Measurements from ENCODE around the gene STPG4.
A peak's percentile ranks its signal among the peaks of the same experiment; 100 is the strongest.
"Not testable (repeated sequence)": the region's sequence is repeated elsewhere in the genome, so short reads cannot be mapped to it uniquely, and the experiment has no call there.

The STPG4 gene

DNA sequence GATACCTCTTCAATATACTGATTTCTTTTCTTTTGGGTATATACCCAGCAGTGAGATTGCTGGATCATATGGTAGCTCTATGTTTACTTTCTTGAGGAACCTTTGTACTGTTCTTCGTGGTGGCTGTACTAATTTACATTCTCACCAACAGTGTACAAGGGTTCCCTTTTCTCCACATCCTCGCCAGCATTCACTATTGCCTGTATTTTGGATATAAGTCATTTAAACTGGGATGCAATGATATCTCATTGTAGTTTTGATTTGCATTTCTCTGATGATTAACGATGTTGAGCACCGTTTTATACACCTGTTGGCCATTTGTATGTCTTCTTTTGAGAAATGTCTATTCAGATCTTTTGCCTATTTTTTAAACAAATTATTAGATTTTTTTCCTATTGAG lies 30.4 kb downstream of the STPG4 start:
- not testable (repeated sequence) for DNase-seq

DNA sequence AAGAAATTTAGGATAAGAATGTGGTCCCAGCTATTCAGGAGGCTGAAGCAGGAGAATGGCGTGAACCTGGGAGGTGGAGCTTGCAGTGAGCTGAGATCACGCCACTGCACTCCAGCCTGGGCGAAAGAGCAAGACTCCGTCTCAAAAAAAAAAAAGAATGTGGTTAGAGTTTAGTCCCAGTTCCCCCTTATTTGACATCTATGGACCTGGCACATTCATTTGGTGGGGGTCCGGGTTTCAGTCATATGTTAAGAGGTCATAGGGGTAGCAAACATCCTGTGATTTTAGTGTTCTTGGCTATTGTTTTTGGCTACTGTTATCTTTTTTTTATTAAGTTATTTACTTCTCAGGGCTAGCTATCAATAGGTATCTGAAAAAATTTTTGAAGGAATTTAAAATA lies 34.7 kb downstream of the STPG4 start:
- not testable (repeated sequence) for DNase-seq

DNA sequence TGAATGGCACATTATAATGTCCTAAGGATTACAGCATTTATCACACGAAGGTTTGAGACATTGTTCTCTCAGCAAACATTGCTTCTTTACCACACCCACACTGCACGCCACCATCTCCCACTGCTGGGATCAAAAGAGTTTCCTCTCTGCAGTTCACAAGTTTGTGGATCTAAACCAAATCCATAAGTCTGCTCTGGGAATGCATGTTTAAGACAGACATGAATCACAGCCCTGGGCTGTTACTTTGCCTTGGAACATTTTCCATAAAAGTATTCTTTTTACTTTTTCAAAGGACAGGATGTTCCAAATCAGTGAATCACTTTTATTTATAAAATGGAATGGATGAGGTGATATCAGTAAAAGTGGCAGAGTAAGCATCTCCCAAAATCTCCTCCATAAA lies 36.1 kb downstream of the STPG4 start:
- DNase-seq: peak; percentile 90

DNA sequence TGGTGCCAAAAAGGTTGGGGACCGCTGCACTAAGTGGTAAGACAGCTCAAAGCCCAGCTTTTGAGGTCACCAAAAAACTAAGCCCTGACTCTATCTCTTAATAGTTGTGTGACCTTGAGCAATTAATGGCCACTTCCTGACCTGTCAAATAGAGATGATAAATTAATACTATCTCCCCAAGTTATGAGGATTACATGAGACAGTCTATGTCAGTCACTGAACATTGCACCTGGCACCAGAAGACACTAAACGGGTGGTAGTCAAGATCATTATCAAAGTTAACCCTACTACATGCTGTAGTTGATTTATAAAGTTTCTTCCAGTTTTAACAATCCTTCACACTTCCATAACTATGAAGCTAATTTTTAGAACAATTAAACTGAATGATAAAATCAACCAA lies 36.5 kb downstream of the STPG4 start:
- DNase-seq: peak; percentile 9

DNA sequence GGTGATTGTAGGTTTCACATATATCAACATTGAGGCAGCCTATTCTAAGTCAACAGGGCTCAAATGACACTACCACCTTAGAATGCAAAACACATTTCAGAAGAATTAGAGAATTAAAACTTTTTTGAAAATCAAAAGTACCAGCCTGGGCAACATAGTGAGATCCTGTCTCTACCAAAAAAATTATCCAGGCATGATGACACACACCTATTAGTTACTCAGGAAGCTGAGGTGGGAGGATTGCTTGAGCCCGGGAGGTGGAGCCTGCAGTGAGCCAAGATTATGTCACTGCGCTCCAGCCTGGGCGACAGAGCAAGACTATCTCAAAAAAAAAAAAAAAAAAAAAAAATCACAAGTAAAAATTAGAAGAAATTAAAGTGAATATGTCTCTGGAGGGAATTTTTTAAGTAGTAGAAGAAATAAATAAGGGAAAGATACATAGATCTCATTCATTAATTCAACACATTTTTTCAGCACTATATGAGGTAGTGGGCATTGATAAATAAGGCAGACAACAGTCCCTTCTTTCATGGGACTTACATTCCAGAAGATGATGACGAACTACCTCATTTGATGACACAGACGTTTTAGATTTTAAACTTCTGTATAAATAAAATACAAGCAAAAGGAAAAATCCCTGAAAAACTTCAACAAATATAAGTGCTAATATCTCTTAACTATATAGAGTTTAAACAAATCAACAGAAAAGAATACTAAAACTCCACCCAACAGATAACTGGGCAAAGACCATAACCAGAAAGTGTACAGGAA lies 42.3 kb downstream of the STPG4 start:
- no peak for DNase-seq

DNA sequence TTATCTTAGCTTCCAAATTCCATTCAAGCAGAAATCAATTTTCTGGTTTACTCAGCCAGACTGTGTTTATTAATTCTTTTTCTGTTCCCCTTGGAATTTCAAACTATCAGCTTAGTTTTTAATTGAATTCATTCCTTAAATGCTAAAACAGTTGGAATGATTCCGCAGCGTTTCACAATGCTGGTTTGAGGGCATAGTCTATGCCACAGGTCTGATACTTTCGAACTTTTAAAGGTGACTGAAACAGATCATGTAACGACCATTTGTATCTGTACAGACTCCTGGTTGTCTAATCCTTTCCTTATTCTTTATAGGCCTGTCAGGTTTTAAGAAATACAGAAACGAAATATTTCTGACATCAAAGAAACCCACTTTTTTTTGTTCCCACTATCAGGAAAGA lies 45.4 kb downstream of the STPG4 start:
- no peak for DNase-seq

DNA sequence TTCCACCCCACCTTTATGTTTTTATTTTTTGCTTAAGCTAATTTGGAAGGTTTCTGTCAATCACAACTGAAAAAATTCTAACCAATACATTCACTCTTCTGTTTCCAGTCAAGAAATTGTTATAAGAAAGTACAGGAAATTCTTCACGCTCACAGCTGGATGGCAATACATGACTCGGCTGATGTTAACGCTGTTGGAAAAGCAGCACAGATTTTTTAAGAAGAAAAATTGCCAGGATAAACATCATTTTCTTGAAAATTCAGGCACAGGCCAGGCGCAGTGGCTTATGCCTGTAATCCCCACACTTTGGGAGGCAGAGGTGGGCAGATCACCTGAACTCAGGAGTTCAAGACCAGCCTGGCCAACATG lies 46.1 kb downstream of the STPG4 start:
- DNase-seq: no peak

DNA sequence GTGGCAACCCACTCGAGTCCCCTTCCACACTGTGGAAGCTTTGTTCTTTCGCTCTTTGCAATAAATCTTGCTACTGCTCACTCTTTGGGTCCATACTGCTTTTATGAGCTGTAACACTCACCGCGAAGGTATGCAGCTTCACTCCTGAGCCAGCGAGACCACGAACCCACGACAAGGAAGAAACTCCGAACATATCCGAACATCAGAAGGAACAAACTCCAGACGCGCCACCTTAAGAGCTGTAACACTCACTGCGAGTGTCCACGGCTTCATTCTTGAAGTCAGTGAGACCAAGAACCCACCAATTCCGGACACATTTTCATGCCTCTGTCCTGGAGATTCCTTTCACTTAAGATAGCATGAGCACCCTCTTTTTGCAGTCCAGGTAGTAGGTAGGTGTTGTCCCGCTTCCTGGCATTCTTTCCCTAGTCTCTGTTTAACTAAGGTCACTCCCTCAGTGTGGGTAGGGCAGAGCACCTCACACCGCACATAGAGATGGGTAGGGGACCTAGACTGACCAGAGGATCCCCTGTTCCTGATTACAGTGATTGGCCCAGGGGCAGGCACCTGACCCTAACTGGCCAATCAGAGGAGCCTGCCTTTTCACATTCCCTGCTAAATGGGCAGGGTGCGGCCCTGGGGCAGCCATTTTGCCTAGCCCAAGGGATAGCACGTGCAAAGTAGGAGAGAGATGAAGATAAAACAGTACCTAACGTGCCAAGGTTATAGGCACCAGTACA lies 46.7 kb downstream of the STPG4 start:
- DNase-seq: not testable (repeated sequence)

DNA sequence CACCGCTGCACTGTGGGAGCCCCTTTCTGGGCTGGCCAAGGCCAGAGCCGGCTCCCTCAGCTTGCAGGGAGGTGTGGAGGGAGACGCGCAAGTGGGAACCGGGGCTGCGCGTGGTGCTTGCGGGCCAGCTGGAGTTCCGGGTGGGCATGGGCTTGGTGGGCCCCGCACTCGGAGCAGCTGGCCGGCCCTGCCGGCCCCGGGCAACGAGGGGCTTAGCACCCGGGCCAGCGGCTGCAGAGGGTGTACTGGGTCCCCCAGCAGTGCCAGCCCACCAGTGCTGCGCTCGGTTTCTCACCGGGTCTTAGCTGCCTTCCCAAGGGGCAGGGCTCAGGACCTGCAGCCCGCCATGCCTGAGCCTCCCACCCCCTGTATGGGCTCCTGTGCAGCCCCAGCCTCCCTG lies 47.9 kb downstream of the STPG4 start:
- not testable (repeated sequence) for DNase-seq

DNA sequence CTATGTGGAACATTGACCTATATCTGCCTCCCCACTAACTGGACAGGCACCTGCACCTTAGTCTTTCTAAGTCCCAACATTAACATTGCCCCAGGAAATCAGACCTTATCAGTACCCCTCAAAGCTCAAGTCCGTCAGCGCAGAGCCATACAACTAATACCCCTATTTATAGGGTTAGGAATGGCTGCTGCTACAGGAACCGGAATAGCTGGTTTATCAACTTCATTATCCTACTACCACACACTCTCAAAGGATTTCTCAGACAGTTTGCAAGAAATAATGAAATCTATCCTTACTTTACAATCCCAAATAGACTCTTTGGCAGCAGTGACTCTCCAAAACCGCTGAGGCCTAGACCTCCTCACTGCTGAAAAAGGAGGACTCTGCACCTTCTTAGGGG lies 48.9 kb downstream of the STPG4 start:
- DNase-seq: not testable (repeated sequence)

DNA sequence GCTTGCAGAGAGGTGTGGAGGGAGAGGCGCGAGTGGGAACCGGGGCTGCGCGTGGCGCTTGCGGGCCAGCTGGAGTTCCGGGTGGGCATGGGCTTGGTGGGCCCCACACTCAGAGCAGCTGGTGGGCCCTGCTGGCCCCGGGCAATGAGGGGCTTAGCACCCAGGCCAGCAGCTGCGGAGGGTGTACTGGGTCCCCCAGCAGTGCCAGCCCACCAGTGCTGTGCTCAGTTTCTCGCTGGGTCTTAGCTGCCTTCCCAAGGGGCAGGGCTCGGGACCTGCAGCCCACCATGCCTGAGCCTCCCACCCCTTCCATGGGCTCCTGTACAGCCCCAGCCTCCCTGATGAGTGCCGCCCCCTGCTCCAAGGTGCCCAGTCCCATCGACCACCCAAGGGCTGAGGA lies 55.4 kb downstream of the STPG4 start:
- not testable (repeated sequence) for DNase-seq

DNA sequence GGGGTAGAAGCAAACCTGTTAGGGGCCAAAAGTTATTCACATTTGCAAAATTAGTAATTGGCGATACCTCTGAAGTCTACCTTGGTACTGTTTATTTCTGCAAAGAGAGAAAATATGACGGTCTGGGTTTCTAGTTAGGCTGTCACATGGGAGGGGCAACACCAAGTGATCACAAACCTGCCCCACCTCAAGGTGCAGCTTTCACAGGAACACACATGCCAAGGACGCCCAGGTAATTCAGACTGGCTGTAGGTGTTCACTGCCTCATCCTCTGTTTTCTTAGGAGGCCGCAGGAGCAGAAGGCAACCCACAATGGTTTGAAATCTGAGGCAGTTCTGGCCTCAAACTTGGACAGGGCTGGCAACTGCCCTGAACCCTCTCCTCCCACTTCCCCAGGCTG lies 56.2 kb downstream of the STPG4 start:
- no peak for DNase-seq

DNA sequence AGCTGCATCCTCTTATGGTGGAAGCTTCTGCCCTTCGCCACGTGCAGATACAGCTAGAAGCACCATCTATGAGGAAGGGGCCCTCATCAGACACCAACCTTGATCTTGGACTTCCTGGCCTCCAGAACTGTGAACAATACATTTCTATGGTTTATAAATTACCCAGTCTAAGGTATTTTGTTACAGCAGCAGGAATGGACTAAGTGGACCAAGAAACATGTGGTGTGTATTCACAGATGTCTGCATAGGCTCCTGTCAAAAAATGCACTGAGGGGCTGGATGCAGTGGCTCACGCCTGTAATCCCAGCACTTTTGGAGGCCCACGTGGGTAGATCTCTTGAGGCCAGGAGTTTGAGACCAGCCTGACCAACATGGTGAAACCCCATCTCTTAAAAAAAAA lies 57.5 kb downstream of the STPG4 start:
- no peak for DNase-seq

DNA sequence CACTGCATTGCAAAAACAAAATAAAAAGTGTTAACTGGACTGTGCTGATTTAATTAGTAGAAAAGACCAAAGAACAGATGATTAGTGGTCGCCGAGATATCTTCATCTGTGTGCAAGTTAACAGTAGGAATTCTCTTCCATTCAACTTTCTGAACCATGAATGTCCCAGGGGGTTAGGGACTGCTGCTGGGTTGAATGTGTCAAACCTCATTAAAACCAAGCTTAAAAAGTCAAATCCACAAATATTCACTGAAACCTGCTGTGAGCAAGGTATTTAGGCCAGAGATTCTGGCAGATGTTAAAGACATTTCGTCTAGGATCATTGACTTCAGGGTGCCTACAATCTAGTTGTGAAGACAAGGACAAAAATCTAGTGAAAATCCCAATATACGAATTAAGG lies 58.7 kb downstream of the STPG4 start:
- DNase-seq: no peak

DNA sequence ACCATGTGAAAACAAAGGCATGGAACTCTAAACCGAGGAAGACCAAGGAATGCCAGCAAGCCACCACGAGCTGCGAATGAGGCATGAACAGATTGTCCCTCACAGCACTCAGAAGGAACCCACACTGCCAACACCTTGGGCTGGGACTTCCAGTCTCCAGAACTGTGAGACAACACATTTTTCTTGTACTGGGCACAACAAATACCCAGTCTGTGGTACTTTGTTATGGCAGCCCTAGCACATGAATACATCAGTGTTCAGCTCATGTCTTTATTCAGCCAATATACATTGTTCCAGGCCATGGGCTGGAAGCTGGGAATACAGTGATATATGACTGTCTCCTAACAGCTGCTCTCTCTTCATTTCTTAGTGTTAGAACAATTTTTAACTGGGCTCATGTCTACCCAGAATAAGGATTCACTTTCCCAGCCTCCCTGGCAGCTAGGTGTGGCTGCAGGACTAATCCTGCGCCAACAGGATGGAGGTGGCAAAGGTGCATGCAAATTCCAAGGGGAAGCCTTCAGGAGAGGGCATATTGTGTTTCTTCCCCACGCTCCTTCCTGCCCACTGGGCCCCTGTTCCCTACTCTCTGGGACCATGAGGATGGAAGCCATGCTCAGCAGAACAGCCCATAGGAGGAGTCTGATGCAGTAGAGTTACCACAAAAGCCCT lies 59.6 kb downstream of the STPG4 start:
- no peak for DNase-seq

DNA sequence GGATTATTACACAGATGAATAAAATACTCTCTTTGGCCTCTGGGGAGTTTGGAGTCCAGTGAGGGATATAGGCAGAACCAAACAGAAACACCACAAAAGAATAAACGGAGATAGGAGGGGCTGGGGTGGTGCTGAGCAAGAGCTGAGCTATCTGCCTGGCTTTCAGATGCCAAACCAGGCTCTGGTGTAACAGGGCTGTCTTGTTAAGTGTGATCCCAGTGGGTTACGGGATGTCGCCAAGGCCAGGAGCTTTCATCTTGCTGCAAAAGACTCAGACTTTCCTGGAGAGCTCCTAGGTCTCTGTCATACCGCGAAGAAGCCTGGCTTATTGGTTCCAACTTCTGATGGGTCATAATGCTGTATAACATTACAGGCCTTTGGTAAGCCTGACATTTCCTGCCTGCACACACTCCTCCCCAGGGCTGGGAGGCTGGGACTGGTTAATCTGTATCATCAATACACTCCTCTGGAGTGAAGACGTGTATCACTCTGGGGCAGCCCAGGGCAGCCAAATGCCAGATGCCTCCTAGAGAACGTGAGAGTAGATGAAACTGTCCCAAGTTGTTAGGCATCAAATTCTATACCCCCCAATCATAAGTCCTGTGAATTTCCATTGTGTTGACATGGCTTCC lies 60.5 kb downstream of the STPG4 start:
- DNase-seq: no peak

DNA sequence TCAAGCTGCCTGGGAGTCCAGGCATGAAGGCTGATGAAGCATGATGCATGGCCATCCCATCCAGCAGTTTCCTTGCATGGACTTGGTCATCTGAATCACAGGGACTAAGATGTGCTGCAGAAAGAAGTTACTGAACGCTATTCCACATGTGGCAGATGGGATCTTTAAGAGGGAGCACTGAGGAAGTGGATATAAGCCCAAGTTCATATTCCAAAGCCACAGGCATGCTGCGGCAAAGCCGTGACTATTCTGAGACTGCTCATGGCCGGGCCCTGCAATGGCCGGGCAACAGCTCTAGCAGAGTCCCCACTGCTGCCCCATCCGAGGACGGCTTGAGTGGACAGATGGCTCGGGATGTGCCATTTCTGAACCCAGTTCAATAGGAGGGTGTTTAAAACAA lies 61.5 kb downstream of the STPG4 start:
- DNase-seq: no peak

DNA sequence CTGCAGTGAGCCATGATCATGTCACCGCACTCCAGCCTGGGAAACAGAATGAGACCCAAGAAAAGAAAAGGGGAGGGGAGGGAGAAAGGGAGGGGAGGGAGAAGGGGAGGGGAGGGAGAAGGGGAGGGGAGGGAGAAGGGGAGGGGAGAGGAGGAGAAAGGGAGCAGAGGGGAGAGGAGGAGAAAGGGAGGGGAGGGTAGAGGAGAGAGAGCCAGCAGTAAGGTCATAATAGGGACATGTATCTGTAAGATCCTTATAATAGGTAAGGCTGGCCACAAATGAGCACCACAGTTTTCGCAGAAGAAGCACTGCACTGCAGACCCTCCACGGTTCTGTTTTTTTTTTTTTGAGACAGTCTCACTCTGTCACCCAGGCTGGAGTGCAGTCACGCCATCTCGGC lies 62.6 kb downstream of the STPG4 start:
- DNase-seq: no peak

DNA sequence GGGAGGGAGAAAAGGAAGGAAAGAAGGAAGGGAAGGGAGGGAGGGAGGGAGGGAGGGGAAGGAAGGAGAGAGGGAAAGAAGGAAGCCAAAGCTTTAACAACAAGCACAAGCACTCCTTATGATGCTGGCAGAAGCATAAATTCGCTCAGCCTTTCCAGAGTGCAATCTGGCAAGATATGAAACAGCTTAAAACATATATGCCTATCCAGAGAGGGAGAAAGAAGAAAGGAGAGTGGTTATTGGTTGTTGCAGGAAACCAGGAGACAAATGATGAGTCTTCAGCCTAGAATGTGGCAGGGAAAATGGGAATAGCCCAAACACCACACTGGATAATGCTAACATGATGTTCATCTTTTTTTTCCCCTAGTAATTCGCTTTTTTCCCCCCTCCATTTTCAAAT lies 64.0 kb downstream of the STPG4 start:
- peak; percentile 45 for DNase-seq

DNA sequence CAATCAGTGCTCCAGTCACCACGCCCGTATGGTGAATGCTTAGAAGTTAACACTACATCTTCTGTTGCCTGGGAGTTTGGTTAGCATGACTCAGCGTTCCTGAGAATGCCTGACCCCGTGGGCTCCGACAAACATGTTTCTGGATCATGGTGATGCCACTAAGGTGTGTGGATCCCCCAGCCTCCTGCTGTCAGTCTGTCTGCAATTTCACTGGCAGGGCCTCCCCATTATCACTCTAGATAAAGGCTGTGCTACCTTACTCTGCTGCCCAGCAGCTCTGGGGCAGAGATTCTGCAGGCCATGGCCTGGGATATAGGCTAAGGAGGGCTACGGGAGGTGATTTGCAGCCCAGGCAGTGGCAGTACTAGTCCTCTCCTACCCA lies 66.0 kb downstream of the STPG4 start:
- DNase-seq: no peak

DNA sequence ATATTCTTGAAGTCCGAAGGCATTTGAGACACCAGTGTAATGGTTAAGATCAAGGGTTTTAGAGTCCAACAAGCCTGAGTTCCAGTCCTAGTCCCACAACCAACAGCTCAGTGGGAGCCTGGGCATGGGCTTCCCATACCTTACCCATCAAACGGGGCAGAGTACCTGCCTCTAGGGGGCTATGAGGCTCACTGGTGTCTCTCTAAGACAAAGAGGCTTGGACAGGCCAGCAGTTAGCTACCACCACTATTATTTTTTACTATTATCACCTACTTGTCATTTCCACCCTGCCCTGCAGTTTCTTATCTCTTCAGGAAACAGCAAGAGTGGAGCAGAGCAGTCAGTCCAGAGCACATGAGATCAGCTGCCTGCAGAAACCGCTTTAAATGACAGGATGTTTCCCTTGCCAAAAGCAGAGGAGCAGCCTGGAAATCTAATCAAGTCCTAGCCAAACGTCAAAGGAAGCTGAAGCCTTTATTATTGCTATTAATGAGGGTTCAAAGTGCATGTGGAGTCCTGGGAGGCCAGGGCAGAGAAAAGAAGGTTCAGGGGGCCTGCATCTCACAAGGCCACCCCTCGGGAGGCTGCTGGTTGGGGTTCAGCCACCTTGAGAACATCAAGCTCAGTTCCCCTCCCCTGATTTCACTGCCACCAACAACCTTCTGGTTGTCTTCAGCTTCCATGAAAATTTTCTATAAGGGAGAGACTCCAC lies 66.6 kb downstream of the STPG4 start:
- no peak for DNase-seq

DNA sequence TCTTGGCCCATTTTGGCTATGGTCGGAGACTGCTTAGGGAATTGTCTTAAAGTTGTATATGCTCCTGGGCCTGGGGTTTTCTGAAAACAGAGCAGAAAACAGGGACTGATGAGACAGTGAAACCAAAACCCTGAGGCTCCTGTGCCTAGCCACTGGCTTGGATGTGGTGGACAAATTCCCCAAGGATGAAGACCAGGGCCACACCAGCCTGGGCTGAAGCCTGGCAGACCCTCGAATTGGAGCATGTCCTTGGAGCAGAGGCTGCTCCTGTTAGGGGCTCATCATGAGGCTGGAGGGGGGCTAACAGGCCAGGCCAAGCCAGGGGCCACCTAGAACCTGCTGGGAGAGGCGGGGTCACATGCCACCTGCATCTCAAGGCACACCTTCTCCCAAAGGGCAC lies 68.1 kb downstream of the STPG4 start:
- no peak for DNase-seq

DNA sequence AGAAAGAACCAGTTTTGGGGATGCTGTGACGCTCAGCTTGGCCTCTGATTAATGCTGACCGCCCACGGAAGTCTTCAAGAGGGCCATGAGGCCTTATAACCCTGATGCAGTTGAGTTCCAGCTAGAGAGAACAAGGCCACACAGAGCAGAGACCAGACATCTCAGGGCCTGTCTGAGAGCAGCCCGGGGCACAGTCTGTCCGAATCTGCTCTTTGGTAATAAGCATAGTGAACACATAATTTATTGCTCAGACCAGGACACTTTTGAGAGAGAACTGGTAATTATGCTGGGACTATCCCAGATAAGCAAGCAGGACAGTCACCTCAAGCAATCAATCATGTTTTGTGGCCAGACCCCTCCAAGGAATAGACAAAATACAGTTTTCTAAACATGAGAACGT lies 68.5 kb downstream of the STPG4 start:
- no peak for DNase-seq

All from HCEC 1CT (cell line).